K562 (cell line): ENCODE results near the gene VPS41. TPM values are rescaled to one million over a fixed set of nuclear protein-coding genes. Genes with fewer than 3 reads are reported as not detected.

ENCODE experiments used
- ATAC-seq: fragments of 200-7000 bp; cut with Tn5 transposase; 3 replicates; pipeline ENCODE4 v1.9.1; 2020; ENCODE audit warnings: moderate library complexity
- BruUV-seq: library from RNA; stranded (reverse); fragments of 400-500 nt; replicated peaks from 2 replicates; lab custom pipeline; 2021; lab: Mats Ljungman, UMichigan
- CTCF ChIA-PET: fragments of 300-600 bp; formaldehyde crosslinking; extraction: SDS; loops from one replicate; lab custom pipeline; 2021; ENCODE audit warnings: low intra/inter-chr PET ratio; lab: Yijun Ruan, JAX
- POLR2A ChIA-PET: fragments of 300-600, 350-650 bp; sonication (Branson Sonifier 250); formaldehyde crosslinking; extraction: SDS; loops from one replicate; lab custom pipeline; 2021; ENCODE audit warnings: antibody characterized with exemption, inconsistent platforms; lab: Yijun Ruan, JAX
- DNase-seq, 4 experiments: peaks; one replicate each; pipeline versions ENCODE4 v3.0.0 to v3.0.0-alpha.2; 2011 to 2018; ENCODE audit warnings: low spot score in 3 of 4, mixed read lengths in 3 of 4; ENCODE audit errors: extremely low read depth in 1 of 4
- FAIRE-seq: peaks from 2 replicates; lab custom pipeline; 2011; peaks lifted over from hg19 to GRCh38; lab: Jason Lieb, UNC
- H2AFZ ChIP-seq: 2 replicates; pipeline ENCODE4 v1.6.0; 2011; ENCODE audit warnings: low read depth, low read length, control low read depth, inconsistent platforms
- H3K27ac ChIP-seq: fragments of 200-600 bp; 3 replicates; pipeline ENCODE4 v1.8.0; 2011; ENCODE audit warnings: low read depth, mild to moderate bottlenecking, control low read depth, inconsistent platforms, low read length, moderate library complexity, mixed read lengths; ENCODE audit errors: extremely low read depth
- H3K27me3 ChIP-seq, 2 experiments: fragments of 300-600 bp in 1 of 2; 2 replicates in 1 of 2; 3 replicates in 1 of 2; pipeline versions ENCODE4 v1.6.0 to v1.8.0; 2011; ENCODE audit warnings: inconsistent platforms in 2 of 2, low read length in 2 of 2, mild to moderate bottlenecking in 1 of 2, mixed read lengths in 1 of 2, moderate library complexity in 1 of 2; ENCODE audit not compliant: control insufficient read depth in 2 of 2, insufficient read depth in 2 of 2
- H3K36me3 ChIP-seq: fragments of 300-600 bp; 3 replicates; pipeline ENCODE4 v1.8.0; 2011; ENCODE audit warnings: mild to moderate bottlenecking, low read length, inconsistent platforms; ENCODE audit not compliant: control insufficient read depth, insufficient read depth
- H3K4me1 ChIP-seq, 2 experiments: fragments of 200-600 bp in 1 of 2; replicated peaks in 1 of 2; 2 replicates in 1 of 2; 3 replicates in 1 of 2; pipeline versions ENCODE4 v1.5.1 to v1.8.0; 2011; ENCODE audit warnings: inconsistent platforms in 2 of 2, low read length in 2 of 2, mild to moderate bottlenecking in 1 of 2, mixed read lengths in 1 of 2, moderate library complexity in 1 of 2; ENCODE audit not compliant: control insufficient read depth in 2 of 2, insufficient read depth in 2 of 2
- H3K4me2 ChIP-seq: 2 replicates; pipeline ENCODE4 v1.6.1; 2011; ENCODE audit warnings: low read length, control low read depth, inconsistent platforms, mixed read lengths; ENCODE audit not compliant: insufficient read depth
- H3K4me3 ChIP-seq: fragments of 200-600 bp; sonication (generic), shearing (Covaris generic); 2 replicates; pipeline ENCODE4 v1.5.1; 2016; ENCODE audit warnings: control low read depth, inconsistent platforms
- H3K79me2 ChIP-seq: fragments of 200-600 bp; 3 replicates; pipeline ENCODE4 v1.8.0; 2011; ENCODE audit warnings: low read length, inconsistent platforms; ENCODE audit not compliant: control insufficient read depth, insufficient read depth
- H3K9ac ChIP-seq, 2 experiments: 2 replicates each; pipeline versions ENCODE4 v1.6.0 to v1.6.1; 2011; ENCODE audit warnings: low read depth in 2 of 2, low read length in 2 of 2, control low read depth in 1 of 2, inconsistent platforms in 1 of 2, mild to moderate bottlenecking in 1 of 2, mixed read lengths in 1 of 2; ENCODE audit not compliant: insufficient read depth in 1 of 2
- H3K9me1 ChIP-seq: one replicate; pipeline ENCODE4 v1.6.0; 2011; ENCODE audit warnings: inconsistent platforms, mild to moderate bottlenecking, low read length, moderate library complexity; ENCODE audit not compliant: control insufficient read depth, insufficient read depth
- H3K9me3 ChIP-seq: replicated peaks from 2 replicates; pipeline ENCODE4 v1.5.1; 2011; ENCODE audit warnings: low read depth, low read length, inconsistent platforms; ENCODE audit not compliant: control insufficient read depth, insufficient read depth
- H4K20me1 ChIP-seq: replicated peaks from 2 replicates; pipeline ENCODE4 v1.6.1; 2011; ENCODE audit warnings: low read length, inconsistent platforms, mixed read lengths; ENCODE audit not compliant: control insufficient read depth, insufficient read depth
- BMI1 ChIP-seq: fragments of 150-350 bp; IDR thresholded peaks from 2 replicates; pipeline ENCODE4 v1.6.1; 2014; ENCODE audit warnings: low read length
- MEF2D ChIP-seq: conservative IDR thresholded peaks from 2 replicates; pipeline ENCODE4 v1.6.1; 2016; ENCODE audit warnings: low read depth, missing genetic modification characterization, missing compliant biosample characterization
- MYBL2 ChIP-seq, 2 experiments: fragments of 450-650 bp in 1 of 2; sonication (generic) in 1 of 2; formaldehyde crosslinking in 1 of 2; IDR thresholded peaks; 2 replicates each; pipeline versions ENCODE4 v1.6.1 to v1.8.1; 2017 to 2022; ENCODE audit warnings: borderline replicate concordance in 1 of 2, inconsistent platforms in 1 of 2, low read depth in 1 of 2, mild to moderate bottlenecking in 1 of 2, missing genetic modification reagents in 1 of 2, moderate library complexity in 1 of 2
- RBM14 ChIP-seq: fragments of 200-400 bp; formaldehyde crosslinking; IDR thresholded peaks from 2 replicates; pipeline ENCODE4 v1.6.1; 2018; ENCODE audit warnings: low read depth, mild to moderate bottlenecking, low read length, moderate library complexity, borderline replicate concordance; ENCODE audit not compliant: insufficient read depth
- RFX7 ChIP-seq: fragments of 250-450 bp; sonication (Bioruptor Pico); IDR thresholded peaks from 2 replicates; pipeline ENCODE4 v1.5.1; 2021; ENCODE audit warnings: mild to moderate bottlenecking
- ZNF644 ChIP-seq: fragments of 200-800 bp; sonication (Bioruptor generic); IDR thresholded peaks from 2 replicates; pipeline ENCODE4 v1.6.1; 2016; ENCODE audit warnings: low read depth, missing genetic modification characterization, missing compliant biosample characterization
- ZNF707 ChIP-seq: fragments of 250-450 bp; sonication (Bioruptor Pico); conservative IDR thresholded peaks from 2 replicates; pipeline ENCODE4 v1.8.0; 2022; ENCODE audit warnings: inconsistent platforms, mild to moderate bottlenecking, moderate library complexity
- ZSCAN29 ChIP-seq: fragments of 450-650 bp; IDR thresholded peaks from 2 replicates; pipeline ENCODE4 v1.6.1; 2017
- WGBS: fragments of 100-300 bp; shearing (Covaris generic); methylation state at CpG from one replicate; pipeline ENCODE4 v1.1.6; 2016; ENCODE audit warnings: low coverage, mixed read lengths; ENCODE audit not compliant: insufficient coverage; ENCODE audit errors: missing lambda C conversion rate; 5-methylcytosine and 5-hydroxymethylcytosine counted together
- in situ Hi-C: fragments of 300-500 bp; cut with MboI; formaldehyde crosslinking; loops from 4 replicates; pipeline ENCODE4 v1.15.0; 2018; ENCODE audit warnings: inconsistent platforms, mixed read lengths
- intact Hi-C: fragments of 100-400 bp; cut with micrococcal nuclease; formaldehyde crosslinking; loops from 2 replicates; pipeline ENCODE4 v1.14.2; 2022
- polyA plus RNA-seq, 8 experiments: library from polyadenylated mRNA; depleted of rRNA in 4 of 8; stranded (reverse) in 5 of 8; unstranded in 3 of 8; fragments of >200 nt; fragmentation: Nextera tagmentation in 2 of 8; fragmentation: Illumina TruSeq in 1 of 8; extraction: Ambion mirVana in 2 of 8; extraction: Trizol in 1 of 8; gene quantifications; 2 replicates each; pipeline versions ENCODE4 v1.2.1 to v1.2.3, GENCODE V29; 2011 to 2014; ENCODE audit warnings: inconsistent platforms in 1 of 8, missing spikeins in 1 of 8
- total RNA-seq, 7 experiments: library from RNA; depleted of rRNA in 6 of 7; stranded (reverse); fragments of >200 nt in 6 of 7; fragmentation: Illumina TruSeq in 2 of 7; extraction: Trizol in 2 of 7; gene quantifications; 2 replicates each; pipeline versions ENCODE4 v1.2.1 to v1.2.3, GENCODE V29; 2011 to 2021; ENCODE audit warnings: low replicate concordance in 1 of 7
- TF ChIP-seq, protein P1 (sequence below): fragments of 250-450 bp; sonication (Bioruptor Pico); IDR thresholded peaks from 2 replicates; pipeline ENCODE4 v1.5.0; 2021; ENCODE audit warnings: mild to moderate bottlenecking, moderate library complexity
- TF ChIP-seq, protein P2 (sequence below): fragments of 450-650 bp; IDR thresholded peaks from 2 replicates; pipeline ENCODE4 v1.7.0; 2016; ENCODE audit warnings: borderline replicate concordance

The VPS41 gene
- total and polyA plus RNA-seq, 9 of the 15 experiments (the other 6 are each of a cell fraction or from before 2014, with no cell fraction given), result 17.7 to 46.8 (median 32.1) TPM

DNA sequence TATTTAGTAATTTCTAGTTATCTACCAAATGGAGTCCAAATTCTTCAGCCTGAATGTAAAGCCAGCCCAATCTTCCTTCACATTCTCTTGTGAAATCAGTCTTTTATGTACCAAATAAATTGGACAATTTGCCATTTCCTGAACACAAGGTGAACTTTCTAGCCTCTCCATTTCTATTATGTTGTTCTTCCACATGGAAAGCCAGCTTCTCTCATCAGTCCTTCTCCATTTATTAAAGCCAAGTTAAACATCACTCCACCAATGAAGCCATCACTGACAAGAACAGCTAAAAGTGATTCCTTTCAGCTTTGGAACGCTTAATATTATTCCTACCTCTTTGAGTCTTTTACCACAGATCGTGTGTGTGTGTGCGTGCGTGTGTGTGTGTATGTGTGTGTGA is 88.4 kb downstream of the VPS41 start:
- Histone ChIP-seq H3K27ac (no peak overlapping the region), H3K79me2 (no peaks in the 10 kb centered on the region), H3K4me3 (no peak overlapping the region), H3K9ac (no peak overlapping the region), H3K4me1 (peaks cover 0 to 7% of the 10 kb centered on the region in 2 experiments; a peak in 3 of 5 replicates), H3K9me3 (no peaks in the 10 kb centered on the region), H2AFZ (no peak overlapping the region), H3K9me1 (no peaks in the 10 kb centered on the region), H3K27me3 (no peaks in the 10 kb centered on the region), H3K36me3 (peaks cover 3% of the 10 kb centered on the region; the same call in 1 of the 3 replicates), H4K20me1 (no peaks in the 10 kb centered on the region), H3K4me2 (no peak overlapping the region)
- TF ChIP-seq MYBL2 (IDR thresholded peaks at IDR 0.05; ENCODE audit: low read depth) (no peak), MYBL2 (CRISPR knock-in tag; IDR thresholded peaks at IDR 0.05; ENCODE audit: borderline replicate concordance) (no peak), ZNF644 (tag) (no peak), RBM14 (no peak), RFX7 (no peak), BMI1 (no peak), ZSCAN29 (no peak), MEF2D (tag) (no peak), ZNF707 (CRISPR knock-in tag) (no peak)
- TF ChIP-seq, protein P1, sequence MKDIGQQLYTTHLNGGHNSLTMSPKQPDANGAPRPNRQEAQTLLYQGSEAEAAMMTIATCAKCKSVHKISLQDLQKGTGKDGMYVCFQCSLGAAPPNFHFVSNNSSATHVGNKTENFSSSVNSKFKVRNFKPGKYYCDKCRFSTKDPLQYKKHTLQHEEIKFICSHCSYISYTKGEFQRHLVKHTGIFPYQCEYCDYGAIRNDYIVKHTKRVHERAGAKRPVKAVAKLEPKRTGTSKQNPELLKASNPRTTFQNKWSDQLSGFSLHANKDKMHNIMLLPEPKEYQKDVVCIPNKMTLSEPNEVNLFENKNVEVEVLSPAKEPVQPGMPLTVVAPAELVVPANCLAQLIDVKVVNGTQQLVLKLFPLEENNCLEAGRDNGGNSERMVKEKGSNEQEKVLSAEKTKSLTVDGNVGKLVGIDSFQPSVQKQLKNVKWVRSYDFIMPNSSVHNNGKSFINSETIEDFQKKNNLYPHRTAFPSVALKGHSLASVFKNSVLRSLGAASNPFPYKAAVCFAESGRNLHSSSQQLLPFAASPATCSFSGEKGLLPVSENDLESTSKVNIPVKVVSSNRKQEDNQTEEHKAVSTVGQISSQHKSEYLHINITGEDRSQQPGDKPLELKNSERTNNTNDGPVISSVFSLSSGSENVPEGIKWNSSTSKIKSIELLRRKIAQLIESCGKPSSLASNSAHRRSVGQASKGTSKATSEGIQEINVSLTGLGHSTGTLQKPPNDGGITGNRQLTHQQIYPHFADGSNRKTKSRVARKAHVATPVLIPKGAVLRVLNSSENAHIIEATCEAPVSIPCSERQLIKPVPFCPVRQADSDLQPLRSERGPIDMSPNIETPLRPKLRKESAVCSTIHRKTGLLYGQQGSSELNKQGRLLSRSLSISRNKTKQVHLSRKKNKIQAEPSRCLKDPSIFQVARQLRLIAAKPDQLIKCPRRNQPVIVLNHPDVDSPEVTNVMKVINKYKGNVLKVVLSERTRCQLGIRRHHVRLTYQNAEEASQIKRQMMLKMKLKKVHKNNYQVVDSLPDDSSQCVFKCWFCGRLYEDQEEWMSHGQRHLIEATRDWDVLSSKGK, result no peak
- TF ChIP-seq, protein P2, sequence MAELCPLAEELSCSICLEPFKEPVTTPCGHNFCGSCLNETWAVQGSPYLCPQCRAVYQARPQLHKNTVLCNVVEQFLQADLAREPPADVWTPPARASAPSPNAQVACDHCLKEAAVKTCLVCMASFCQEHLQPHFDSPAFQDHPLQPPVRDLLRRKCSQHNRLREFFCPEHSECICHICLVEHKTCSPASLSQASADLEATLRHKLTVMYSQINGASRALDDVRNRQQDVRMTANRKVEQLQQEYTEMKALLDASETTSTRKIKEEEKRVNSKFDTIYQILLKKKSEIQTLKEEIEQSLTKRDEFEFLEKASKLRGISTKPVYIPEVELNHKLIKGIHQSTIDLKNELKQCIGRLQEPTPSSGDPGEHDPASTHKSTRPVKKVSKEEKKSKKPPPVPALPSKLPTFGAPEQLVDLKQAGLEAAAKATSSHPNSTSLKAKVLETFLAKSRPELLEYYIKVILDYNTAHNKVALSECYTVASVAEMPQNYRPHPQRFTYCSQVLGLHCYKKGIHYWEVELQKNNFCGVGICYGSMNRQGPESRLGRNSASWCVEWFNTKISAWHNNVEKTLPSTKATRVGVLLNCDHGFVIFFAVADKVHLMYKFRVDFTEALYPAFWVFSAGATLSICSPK, result no peak
- no peak for ATAC-seq
- WGBS, result 83% methylated on average over 4 of the region's 4 CpGs
- CTCF ChIA-PET, result no interaction called here
- peak; percentile 44 for FAIRE-seq
- in situ Hi-C loops (no loop called here), intact Hi-C loops (no loop called here)
- POLR2A ChIA-PET, result no interaction called here
- no peak for DNase-seq
- BruUV-seq, result no TSS peak
